NT2/D1 (cell line): ENCODE data around the gene VPS45.

Experiments used
- YY1 ChIP-seq: IDR thresholded peaks from 2 replicates; pipeline ENCODE4 v1.6.1; 2011; ENCODE audit not compliant: insufficient read length, insufficient read depth
- ZNF274 ChIP-seq: IDR thresholded peaks from 2 replicates; pipeline ENCODE4 v1.6.1; 2011; ENCODE audit warnings: mild to moderate bottlenecking, low read depth, low read length

DNA sequence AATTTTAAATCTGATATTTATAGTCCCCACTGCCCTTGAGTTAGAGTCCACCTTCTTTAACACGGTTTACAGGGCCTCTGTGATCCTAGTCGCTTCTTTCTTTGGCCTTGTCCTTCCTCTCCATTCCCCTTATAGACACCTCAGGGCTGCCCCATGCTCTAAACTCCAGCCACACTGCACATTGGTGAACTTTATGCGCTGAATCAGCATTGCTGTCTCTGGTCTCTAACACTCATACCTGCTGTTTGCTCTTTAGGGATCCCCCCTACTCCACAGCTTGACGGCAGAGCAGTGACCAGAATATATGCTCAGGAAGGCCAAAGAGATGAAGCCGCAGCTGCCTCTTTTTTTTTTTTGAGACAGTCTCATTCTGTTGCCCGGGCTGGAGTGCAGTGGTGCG lies 112.3 kb downstream of the VPS45 start:
- TF ChIP-seq ZNF274 (no peak), YY1 (no peak)
